ENCODE results near the gene TCEANC2.

The TCEANC2 gene

DNA sequence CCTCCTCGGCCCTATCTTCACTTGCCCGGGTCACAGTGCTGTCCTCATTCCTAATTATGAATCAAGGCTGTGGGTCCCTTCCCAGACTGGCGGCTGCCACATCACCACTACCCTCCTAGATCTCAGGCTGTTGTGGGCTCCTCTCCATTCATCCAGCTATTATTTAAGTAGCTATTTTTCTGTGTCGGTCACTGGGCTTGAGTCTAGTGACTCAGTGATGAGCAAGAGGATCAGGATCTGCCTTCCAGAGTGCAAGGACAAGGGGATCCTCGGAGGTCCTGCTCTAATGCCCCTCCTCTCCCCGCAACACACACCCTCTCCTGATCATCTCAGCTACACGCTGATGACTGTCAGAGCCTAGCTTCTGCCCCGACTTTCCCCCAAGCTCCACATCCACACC, 65.3 kb downstream of the TCEANC2 start:
- Histone ChIP-seq H3K36me3 (ENCODE audit: insufficient read depth, low read length) (no peaks in the 10 kb centered on the region), H3K4me3 (ENCODE audit: low read length) (no peak overlapping the region), H3K9ac (ENCODE audit: low read depth, low read length) (no peak overlapping the region), H3K27me3 (ENCODE audit: insufficient read depth, low read length) (peaks cover 14% of the 10 kb centered on the region), H3K4me1 (ENCODE audit: insufficient read depth, low read length) (peaks cover 15% of the 10 kb centered on the region), H3K9me3 (ENCODE audit: insufficient read depth, low read depth, low read length) (no peaks in the 10 kb centered on the region), H3K27ac (ENCODE audit: low read depth, low read length) (no peak overlapping the region)
- 76% methylated on average over 8 of the region's 8 CpGs for WGBS

DNA sequence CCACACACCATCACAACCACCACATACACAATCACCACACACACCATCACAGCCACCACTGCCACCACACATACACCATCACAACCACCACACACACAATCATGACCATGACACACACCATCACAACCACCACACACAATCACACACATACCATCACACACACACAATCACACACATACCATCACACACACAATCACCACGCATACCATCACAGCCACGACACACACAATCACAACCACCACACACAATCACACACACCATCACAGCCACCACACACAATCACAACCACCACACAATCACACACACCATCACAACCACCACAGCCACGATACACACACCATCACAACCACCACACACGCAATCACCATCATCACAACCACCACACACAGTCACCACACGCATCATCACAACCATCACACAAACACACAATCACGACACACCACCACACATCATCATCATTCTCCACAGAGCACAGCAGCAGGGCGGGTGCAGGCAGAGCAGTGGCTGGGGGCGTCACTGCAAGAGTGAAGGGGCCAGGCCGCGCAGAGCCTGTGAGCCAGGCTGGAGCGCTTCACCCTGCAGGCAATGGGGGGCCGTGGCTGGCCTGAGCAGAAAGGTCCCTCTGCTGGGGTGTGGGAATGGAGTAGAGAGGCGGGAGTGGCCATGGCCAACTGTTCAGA, 66.8 kb downstream of the TCEANC2 start:
- WGBS: 95% methylated on average over 13 of the region's 13 CpGs
- H3K27ac ChIP-seq (ENCODE audit: low read depth, low read length): no peak overlapping the region

DNA sequence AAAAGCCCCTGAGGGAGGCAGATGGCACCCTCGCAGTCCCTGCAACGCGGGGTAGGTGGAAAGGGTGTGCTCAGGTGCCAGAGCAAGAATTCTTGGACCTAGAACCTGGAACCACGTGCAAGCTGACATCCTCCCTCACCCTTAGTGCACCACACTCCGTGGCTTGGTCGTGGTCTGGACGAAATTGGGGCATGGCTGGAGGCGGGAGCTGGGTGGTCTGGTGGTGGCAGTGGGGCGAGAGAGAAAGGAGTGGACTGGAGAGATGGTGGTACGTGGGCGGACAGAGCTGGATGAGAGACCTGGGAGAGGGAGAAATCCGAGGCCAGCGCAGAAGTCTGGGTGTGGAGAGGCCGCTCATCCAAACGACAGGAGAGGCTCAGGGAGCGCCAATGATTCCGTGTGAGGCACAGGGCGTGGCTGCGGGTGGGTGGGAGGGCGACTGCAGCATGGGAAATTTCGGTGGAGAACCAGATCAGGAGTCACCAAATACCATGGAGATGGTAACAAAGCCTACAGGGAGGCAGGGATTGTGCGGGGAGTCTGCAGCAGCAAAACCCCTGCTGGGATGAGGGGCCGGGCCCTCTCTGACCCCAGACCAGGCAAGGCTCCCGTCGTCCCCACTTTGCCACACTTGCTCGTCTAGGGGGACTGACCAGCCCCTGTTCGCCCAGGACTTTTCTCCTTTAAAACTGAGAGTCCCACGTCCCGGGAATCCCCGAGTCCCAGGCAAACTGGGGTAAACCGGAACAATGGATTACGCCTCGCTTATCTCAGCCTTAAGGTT, 67.5 kb downstream of the TCEANC2 start:
- Histone ChIP-seq H3K9ac (ENCODE audit: low read depth, low read length) (peak overlapping the region; percentile 43; the same call in 1 of the 2 replicates), H3K4me3 (ENCODE audit: low read length) (peak overlapping the region; percentile 41), H3K4me1 (ENCODE audit: insufficient read depth, low read length) (peaks cover 17% of the 10 kb centered on the region), H3K9me3 (ENCODE audit: insufficient read depth, low read depth, low read length) (no peaks in the 10 kb centered on the region), H3K27ac (ENCODE audit: low read depth, low read length) (no peak overlapping the region; the same call in 1 of the 2 replicates), H3K36me3 (ENCODE audit: insufficient read depth, low read length) (no peaks in the 10 kb centered on the region), H3K27me3 (ENCODE audit: insufficient read depth, low read length) (peaks cover 14% of the 10 kb centered on the region)
- 70% methylated on average over 33 of the region's 33 CpGs for WGBS

More for the DNA sequence above, 66.8 kb downstream of the TCEANC2 start:
- no peaks in the 10 kb centered on the region for H3K36me3 ChIP-seq (ENCODE audit: insufficient read depth, low read length)
- no peaks in the 10 kb centered on the region for H3K9me3 ChIP-seq (ENCODE audit: insufficient read depth, low read depth, low read length)
- H3K4me1 ChIP-seq (ENCODE audit: insufficient read depth, low read length): peaks cover 17% of the 10 kb centered on the region
- peaks cover 14% of the 10 kb centered on the region for H3K27me3 ChIP-seq (ENCODE audit: insufficient read depth, low read length)
- H3K4me3 ChIP-seq (ENCODE audit: low read length): no peak overlapping the region
- H3K9ac ChIP-seq (ENCODE audit: low read depth, low read length): no peak overlapping the region

DNA sequence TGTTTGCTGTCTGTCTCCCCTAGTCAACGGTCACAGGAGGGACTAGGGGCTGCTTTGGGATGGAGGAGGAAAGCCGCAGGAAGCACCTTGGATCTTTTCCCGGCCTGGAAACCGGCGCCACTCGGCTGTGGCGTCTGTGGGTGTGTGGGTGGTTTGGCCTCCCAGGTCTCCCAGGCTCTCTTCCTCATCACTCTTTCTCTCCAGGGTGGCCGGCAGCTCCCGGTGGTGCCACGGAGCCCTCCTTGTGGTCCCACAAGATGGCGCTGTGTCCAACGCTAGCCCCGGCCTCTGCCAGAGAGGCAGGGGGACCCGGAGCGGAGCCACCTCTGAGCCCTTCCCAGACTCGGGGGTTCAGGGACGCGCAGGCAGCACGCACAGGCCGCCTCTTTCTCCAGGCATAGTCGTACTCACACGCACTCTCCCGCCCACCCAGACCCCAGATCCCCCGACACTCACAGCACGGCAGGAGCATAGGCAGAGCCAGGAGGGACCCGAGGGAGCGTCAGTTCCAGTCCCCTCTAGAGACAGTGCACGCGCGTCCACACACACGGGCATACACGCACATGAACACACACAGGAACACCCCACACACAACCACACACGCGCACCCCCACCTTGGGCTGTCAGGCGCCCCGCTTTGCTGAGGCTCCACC, 68.2 kb downstream of the TCEANC2 start:
- H3K4me3 ChIP-seq (ENCODE audit: low read length): peak overlapping the region; percentile 41
- H3K9ac ChIP-seq (ENCODE audit: low read depth, low read length): peak overlapping the region; percentile 43; the same call in 1 of the 2 replicates

DNA sequence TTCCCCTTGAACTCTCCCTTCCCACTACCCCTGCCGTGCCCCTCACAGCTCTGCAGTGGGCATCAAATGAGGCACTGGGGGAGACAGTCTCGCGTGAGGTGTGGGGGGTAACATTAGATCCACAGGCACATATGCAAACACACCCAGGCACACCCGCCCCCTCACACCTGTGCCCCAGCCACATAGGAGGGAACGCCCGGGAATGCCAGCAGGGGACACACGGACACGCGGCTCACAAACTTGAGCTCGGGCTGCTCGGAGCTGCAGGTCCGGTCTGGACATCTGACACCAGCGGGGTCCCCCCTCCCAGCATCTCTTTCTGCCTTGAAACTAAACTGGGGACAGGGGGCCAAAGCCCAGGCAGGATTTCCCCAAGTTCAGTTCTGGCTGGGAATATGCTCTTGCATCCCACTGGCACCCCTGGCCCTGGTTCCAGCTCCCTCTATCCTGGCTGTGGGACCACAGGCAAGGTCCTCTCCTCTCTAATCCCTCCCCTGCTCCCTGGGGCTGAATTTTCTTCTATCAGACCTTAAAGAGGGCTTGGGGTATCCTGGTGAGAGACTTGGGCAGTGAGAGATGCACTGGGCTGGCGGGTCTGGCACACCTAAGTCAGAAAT, 68.8 kb downstream of the TCEANC2 start:
- H3K9ac ChIP-seq (ENCODE audit: low read depth, low read length): no peak overlapping the region

More for the DNA sequence above, 68.2 kb downstream of the TCEANC2 start:
- H3K9me3 ChIP-seq (ENCODE audit: insufficient read depth, low read depth, low read length): no peaks in the 10 kb centered on the region
- H3K27ac ChIP-seq (ENCODE audit: low read depth, low read length): no peak overlapping the region; the same call in 1 of the 2 replicates
- peaks cover 17% of the 10 kb centered on the region for H3K4me1 ChIP-seq (ENCODE audit: insufficient read depth, low read length)
- no peaks in the 10 kb centered on the region for H3K36me3 ChIP-seq (ENCODE audit: insufficient read depth, low read length)
- 11% methylated on average over 34 of the region's 36 CpGs for WGBS
- H3K27me3 ChIP-seq (ENCODE audit: insufficient read depth, low read length): peaks cover 14% of the 10 kb centered on the region

DNA sequence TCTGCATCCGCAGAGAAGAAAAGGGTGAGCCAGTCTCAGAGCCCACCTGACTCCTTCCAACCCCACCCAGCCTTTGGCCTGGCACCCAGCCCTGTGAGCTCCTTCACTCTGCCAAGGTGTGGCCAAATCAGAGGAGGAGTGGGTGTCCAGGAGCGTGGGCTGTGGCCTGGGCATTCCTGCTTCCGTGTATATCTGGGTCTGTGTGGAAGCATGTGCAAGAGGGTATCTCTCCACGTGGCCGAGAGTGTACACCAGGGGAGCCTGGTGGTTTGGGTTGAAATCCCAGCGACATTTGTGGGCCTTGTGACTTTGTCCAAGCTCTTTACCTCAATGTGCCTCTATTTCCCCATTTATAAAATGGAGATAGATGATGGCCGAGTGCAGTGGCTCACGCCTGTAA, 69.6 kb downstream of the TCEANC2 start:
- Histone ChIP-seq H3K4me1 (ENCODE audit: insufficient read depth, low read length) (peaks cover 15% of the 10 kb centered on the region), H3K27ac (ENCODE audit: low read depth, low read length) (no peak overlapping the region), H3K27me3 (ENCODE audit: insufficient read depth, low read length) (peaks cover 14% of the 10 kb centered on the region), H3K36me3 (ENCODE audit: insufficient read depth, low read length) (no peaks in the 10 kb centered on the region), H3K9me3 (ENCODE audit: insufficient read depth, low read depth, low read length) (no peaks in the 10 kb centered on the region), H3K4me3 (ENCODE audit: low read length) (no peak overlapping the region), H3K9ac (ENCODE audit: low read depth, low read length) (no peak overlapping the region)
- WGBS: 89% methylated on average over 8 of the region's 8 CpGs

More for the DNA sequence above, 68.8 kb downstream of the TCEANC2 start:
- WGBS: 39% methylated on average over 11 of the region's 14 CpGs
- Histone ChIP-seq H3K27ac (ENCODE audit: low read depth, low read length) (no peak overlapping the region), H3K9me3 (ENCODE audit: insufficient read depth, low read depth, low read length) (no peaks in the 10 kb centered on the region), H3K36me3 (ENCODE audit: insufficient read depth, low read length) (no peaks in the 10 kb centered on the region), H3K4me3 (ENCODE audit: low read length) (peak overlapping the region; percentile 41), H3K27me3 (ENCODE audit: insufficient read depth, low read length) (peaks cover 14% of the 10 kb centered on the region), H3K4me1 (ENCODE audit: insufficient read depth, low read length) (peaks cover 15% of the 10 kb centered on the region)

DNA sequence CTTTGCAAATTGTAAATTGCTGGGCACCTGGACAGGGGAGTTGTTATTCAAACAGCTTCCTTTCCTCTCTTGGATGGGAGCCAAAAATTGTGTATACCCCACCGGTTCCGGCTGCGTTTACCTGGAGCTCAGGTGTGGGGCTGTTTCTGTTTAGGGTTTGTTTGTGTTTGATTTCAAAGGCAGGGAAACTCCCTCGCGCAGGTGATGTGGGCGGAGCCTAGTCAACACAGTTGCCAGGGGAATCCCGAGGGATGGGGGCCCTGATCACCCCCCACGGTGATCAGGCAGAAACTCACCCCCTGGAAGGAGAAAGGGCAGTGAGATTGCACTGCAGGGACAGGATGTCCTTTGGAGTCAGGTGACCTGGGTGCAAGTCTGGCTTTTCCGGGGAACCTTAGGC, 71.1 kb downstream of the TCEANC2 start:
- Histone ChIP-seq H3K4me3 (ENCODE audit: low read length) (no peak overlapping the region), H3K36me3 (ENCODE audit: insufficient read depth, low read length) (no peaks in the 10 kb centered on the region), H3K27me3 (ENCODE audit: insufficient read depth, low read length) (peaks cover 14% of the 10 kb centered on the region), H3K9ac (ENCODE audit: low read depth, low read length) (no peak overlapping the region), H3K27ac (ENCODE audit: low read depth, low read length) (no peak overlapping the region), H3K9me3 (ENCODE audit: insufficient read depth, low read depth, low read length) (no peaks in the 10 kb centered on the region), H3K4me1 (ENCODE audit: insufficient read depth, low read length) (peaks cover 11% of the 10 kb centered on the region; the same call in 1 of the 2 replicates)
- WGBS: 67% methylated on average over 9 of the region's 9 CpGs

DNA sequence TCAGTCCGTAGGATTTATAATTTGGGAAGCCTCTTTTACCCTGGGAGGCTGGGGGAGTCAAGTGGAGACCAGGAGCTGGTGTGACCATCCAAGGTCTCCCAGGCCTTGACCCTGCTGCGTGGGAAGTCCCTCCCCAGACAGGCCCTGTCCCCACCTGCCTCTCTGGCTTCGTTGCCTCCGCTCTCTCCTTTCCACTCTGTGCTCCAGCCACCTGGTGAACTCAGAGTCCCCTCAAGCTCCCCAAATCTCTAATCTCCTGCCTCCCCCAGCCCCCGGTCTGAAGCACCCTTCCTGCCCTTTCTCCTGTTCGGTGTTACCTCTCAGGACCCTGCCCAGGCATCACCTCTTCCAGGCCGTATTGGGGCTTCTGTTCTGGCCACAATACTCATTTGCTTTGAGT, 71.5 kb downstream of the TCEANC2 start:
- Histone ChIP-seq H3K9ac (ENCODE audit: low read depth, low read length) (no peak overlapping the region), H3K4me3 (ENCODE audit: low read length) (no peak overlapping the region), H3K9me3 (ENCODE audit: insufficient read depth, low read depth, low read length) (no peaks in the 10 kb centered on the region), H3K4me1 (ENCODE audit: insufficient read depth, low read length) (peaks cover 11% of the 10 kb centered on the region; the same call in 1 of the 2 replicates), H3K36me3 (ENCODE audit: insufficient read depth, low read length) (no peaks in the 10 kb centered on the region), H3K27me3 (ENCODE audit: insufficient read depth, low read length) (peaks cover 14% of the 10 kb centered on the region), H3K27ac (ENCODE audit: low read depth, low read length) (no peak overlapping the region)
- 90% methylated on average over 7 of the region's 7 CpGs for WGBS

DNA sequence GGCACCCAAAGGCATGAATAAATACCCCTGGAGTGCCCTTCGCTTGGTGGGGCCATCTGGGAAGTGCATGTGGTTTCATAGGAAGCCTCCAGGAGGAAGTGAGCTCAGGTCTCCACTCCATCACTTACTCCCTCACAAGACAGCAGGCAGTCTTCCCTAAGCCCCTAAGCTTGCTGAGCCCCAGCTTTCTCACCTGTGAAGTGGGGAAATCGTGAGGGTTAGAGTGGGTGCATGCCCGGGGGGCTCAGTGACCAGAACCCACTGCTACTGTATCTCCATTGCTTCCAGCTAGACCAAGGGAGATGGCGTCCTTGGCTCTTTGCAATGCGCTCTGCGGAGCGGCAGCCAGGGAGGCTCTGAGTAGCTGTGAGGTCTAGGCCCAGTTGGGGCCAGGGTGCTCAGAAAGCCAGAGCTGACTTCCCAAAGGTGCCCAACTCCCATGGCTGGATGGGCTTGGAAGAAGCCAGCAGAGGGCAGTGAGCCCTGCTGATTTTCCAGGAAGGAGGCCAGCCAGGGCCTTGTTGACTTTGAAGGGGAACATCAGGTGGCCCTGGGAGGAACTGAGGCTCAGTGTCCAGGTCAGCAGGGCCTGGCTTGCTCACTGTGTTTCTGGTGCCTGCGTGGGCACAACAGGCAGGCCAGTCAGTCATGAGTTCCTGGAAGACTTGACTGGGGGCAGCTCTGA, 72.1 kb downstream of the TCEANC2 start:
- H3K4me1 ChIP-seq (ENCODE audit: insufficient read depth, low read length): peaks cover 11% of the 10 kb centered on the region; the same call in 1 of the 2 replicates
- H3K4me3 ChIP-seq (ENCODE audit: low read length): no peak overlapping the region
- 93% methylated on average over 8 of the region's 8 CpGs for WGBS
- H3K9me3 ChIP-seq (ENCODE audit: insufficient read depth, low read depth, low read length): no peaks in the 10 kb centered on the region
- H3K27me3 ChIP-seq (ENCODE audit: insufficient read depth, low read length): peaks cover 14% of the 10 kb centered on the region
- no peak overlapping the region for H3K9ac ChIP-seq (ENCODE audit: low read depth, low read length)
- H3K36me3 ChIP-seq (ENCODE audit: insufficient read depth, low read length): no peaks in the 10 kb centered on the region
- H3K27ac ChIP-seq (ENCODE audit: low read depth, low read length): no peak overlapping the region

DNA sequence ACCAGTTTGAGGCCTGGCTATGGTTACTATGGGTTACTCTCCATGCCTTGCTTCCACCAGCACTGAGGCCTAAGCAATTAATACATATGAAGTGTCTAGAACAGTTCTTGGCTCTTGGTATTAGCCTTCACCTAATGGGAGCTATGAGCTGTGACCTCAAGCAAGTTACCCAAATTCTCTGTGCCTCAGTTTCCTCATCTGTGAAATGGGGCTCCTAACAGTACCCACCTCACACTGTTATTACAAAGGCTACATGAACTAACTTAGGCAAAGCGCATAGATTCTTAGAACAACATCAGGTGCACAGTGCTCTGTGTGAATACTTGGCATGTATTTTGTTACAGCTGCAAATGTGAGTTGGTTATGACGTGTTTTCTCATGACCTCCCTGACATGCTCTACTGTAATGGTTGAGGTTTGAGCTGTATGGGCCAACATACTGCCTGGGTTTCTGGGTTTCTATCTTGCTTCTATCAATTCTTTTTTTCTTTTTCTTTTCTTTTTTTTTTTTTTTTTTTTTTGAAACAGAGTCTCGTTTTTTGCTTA, 72.9 kb downstream of the TCEANC2 start:
- WGBS: 91% methylated on average over 3 of the region's 3 CpGs
- no peaks in the 10 kb centered on the region for H3K36me3 ChIP-seq (ENCODE audit: insufficient read depth, low read length)
- H3K4me3 ChIP-seq (ENCODE audit: low read length): no peak overlapping the region
- H3K4me1 ChIP-seq (ENCODE audit: insufficient read depth, low read length): peaks cover 9% of the 10 kb centered on the region; the same call in 1 of the 2 replicates
- no peak overlapping the region for H3K9ac ChIP-seq (ENCODE audit: low read depth, low read length)
- H3K27me3 ChIP-seq (ENCODE audit: insufficient read depth, low read length): peaks cover 14% of the 10 kb centered on the region
- H3K9me3 ChIP-seq (ENCODE audit: insufficient read depth, low read depth, low read length): no peaks in the 10 kb centered on the region
- H3K27ac ChIP-seq (ENCODE audit: low read depth, low read length): no peak overlapping the region
